Adipocyte (in vitro differentiated cells): ENCODE results near the gene OXER1.

ENCODE experiments used
- DNase-seq: peaks from one replicate; pipeline ENCODE4 v3.0.0-alpha.2; 2015; ENCODE audit warnings: low read depth
- H3K27me3 ChIP-seq: replicated peaks from 2 replicates; pipeline ENCODE4 v1.7.0; 2013; ENCODE audit warnings: mild to moderate bottlenecking, low read length, moderate library complexity; ENCODE audit not compliant: control insufficient read depth, insufficient read depth
- H3K36me3 ChIP-seq: 2 replicates; pipeline ENCODE4 v1.7.0; 2013; ENCODE audit warnings: low read length, mild to moderate bottlenecking, moderate library complexity; ENCODE audit not compliant: control insufficient read depth, insufficient read depth, severe bottlenecking
- H3K4me1 ChIP-seq: 2 replicates; pipeline ENCODE4 v1.7.0; 2013; ENCODE audit warnings: mild to moderate bottlenecking, low read length, moderate library complexity; ENCODE audit not compliant: control insufficient read depth, insufficient read depth
- H3K4me3 ChIP-seq: 2 replicates; pipeline ENCODE4 v1.7.0; 2013; ENCODE audit warnings: mild to moderate bottlenecking, low read length, moderate library complexity
- H3K9ac ChIP-seq: 2 replicates; pipeline ENCODE4 v1.7.0; 2013; ENCODE audit warnings: mild to moderate bottlenecking, low read length, moderate library complexity
- H3K9me3 ChIP-seq: 2 replicates; pipeline ENCODE4 v1.7.0; 2013; ENCODE audit warnings: mild to moderate bottlenecking, low read length, moderate library complexity; ENCODE audit not compliant: control insufficient read depth

The OXER1 gene

DNA sequence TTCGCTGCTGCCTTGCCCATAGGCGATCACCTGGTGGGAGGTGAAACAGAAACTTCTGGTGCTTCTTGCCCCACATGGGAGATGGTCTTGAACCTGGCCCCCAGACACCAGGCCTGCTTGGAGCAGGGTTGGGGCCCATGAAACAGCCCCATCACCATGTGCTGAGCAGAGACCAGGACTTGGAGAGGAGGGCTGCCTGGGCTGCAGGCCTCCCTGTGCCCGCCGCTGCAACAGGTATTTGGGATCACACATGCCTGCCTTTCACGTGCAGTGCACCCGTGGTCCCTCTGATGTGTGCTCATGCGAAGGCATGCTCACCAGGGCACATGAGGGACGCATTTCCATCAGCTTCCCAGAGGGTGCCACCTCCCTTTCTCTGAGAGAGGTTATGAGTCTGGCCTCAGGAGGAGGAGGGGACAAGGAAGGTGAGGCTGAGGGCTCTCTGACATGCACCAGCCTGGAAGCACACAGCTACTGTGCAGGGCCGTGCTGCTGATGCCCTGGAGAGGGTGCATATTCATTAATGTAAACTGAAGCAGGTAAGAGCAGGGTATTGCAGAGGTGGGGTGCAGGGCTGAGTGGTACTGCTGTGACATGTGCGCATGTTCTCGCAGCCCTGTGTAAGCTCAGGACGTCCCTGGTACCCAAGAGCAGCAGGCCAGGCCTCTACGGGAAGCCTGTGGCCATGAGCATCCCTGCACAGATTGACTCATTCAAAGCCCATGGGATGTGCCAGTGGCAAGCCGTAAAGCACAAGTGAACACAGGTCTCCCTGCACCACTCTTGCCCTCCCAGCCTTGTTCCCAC is 4.2 kb upstream of the OXER1 start:
- no peaks in the 10 kb centered on the region for H3K27me3 ChIP-seq
- no peaks in the 10 kb centered on the region for H3K9me3 ChIP-seq
- no peaks in the 10 kb centered on the region for H3K36me3 ChIP-seq
- no peak overlapping the region for H3K4me3 ChIP-seq
- H3K4me1 ChIP-seq, result no peaks in the 10 kb centered on the region
- no peak for DNase-seq
- H3K9ac ChIP-seq, result no peak overlapping the region

- Histone ChIP-seq H3K27me3 (no peaks in the 10 kb centered on the region), H3K9ac (no peak overlapping the region), H3K9me3 (no peaks in the 10 kb centered on the region), H3K36me3 (no peaks in the 10 kb centered on the region), H3K4me3 (no peak overlapping the region), H3K4me1 (no peaks in the 10 kb centered on the region)
- DNase-seq, result no peak
Measured at GRCh38 chr2:42767080-42767898, 3.4 kb upstream of the OXER1 start.

GRCh38 chr2:42765686-42766085 is 1.8 kb upstream of the OXER1 start:
- H3K9ac ChIP-seq, result no peak overlapping the region
- no peaks in the 10 kb centered on the region for H3K36me3 ChIP-seq
- no peaks in the 10 kb centered on the region for H3K9me3 ChIP-seq
- H3K4me3 ChIP-seq, result no peak overlapping the region
- no peak for DNase-seq
- no peaks in the 10 kb centered on the region for H3K27me3 ChIP-seq
- H3K4me1 ChIP-seq, result no peaks in the 10 kb centered on the region

DNA sequence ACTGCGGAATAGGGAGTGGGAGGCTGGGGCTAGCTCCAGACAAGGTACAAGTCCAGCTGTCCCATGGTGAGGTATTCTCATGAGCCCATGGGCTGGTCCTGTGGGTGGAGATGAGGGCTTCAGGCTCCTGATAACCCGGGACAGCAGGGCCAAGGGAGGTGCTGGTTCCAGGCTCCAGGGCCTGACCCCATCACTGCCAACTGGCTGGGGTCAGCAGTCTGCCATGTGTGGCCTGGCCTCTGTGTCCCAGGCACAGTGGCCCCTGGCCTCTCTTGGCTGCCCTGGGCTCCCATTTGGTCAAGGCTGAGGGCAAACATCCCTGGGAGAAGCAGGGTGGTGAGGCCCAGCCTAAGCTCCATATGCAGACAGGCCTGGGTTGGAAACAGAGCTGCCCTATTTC is 966 bp upstream of the OXER1 start:
- H3K4me3 ChIP-seq, result no peak overlapping the region
- DNase-seq, result no peak
- no peaks in the 10 kb centered on the region for H3K9me3 ChIP-seq
- H3K9ac ChIP-seq, result no peak overlapping the region
- H3K36me3 ChIP-seq, result no peaks in the 10 kb centered on the region
- no peaks in the 10 kb centered on the region for H3K27me3 ChIP-seq
- H3K4me1 ChIP-seq, result no peaks in the 10 kb centered on the region

- no peaks in the 10 kb centered on the region for H3K4me1 ChIP-seq
Measured at GRCh38 chr2:42762823-42763804, 821 bp downstream of the OXER1 start.

DNA sequence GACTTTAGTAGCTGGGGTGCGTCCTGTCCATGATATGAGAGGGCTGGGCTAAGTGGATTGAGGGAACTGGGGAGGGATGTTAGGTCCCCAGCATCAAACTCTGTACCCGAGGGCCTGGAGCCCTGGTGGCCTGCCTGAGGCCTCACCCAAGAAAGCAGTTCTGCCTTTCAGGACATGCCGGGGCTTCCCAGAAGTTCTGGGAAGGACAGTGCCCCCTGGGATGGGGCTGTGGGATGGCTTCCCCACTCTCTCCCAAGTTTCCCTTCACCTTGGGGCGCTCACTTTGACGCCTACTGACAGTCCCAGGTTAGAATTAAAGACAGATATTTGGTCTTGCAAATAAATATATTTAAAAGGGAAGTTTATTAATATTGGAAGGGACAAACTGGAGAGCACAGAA is 1.8 kb downstream of the OXER1 start:
- H3K4me1 ChIP-seq, result no peaks in the 10 kb centered on the region
- no peaks in the 10 kb centered on the region for H3K9me3 ChIP-seq
- H3K9ac ChIP-seq, result no peak overlapping the region
- H3K27me3 ChIP-seq, result no peaks in the 10 kb centered on the region
- DNase-seq, result no peak
- H3K4me3 ChIP-seq, result no peak overlapping the region
- H3K36me3 ChIP-seq, result no peaks in the 10 kb centered on the region

More at GRCh38 chr2:42762823-42763804, 821 bp downstream of the OXER1 start:
- H3K9ac ChIP-seq, result no peak overlapping the region
- no peak overlapping the region for H3K4me3 ChIP-seq
- no peaks in the 10 kb centered on the region for H3K27me3 ChIP-seq
- H3K9me3 ChIP-seq, result no peaks in the 10 kb centered on the region
- no peak for DNase-seq
- no peaks in the 10 kb centered on the region for H3K36me3 ChIP-seq

- Histone ChIP-seq H3K36me3 (no peaks in the 10 kb centered on the region), H3K4me3 (no peak overlapping the region), H3K4me1 (no peaks in the 10 kb centered on the region), H3K27me3 (no peaks in the 10 kb centered on the region), H3K9ac (no peak overlapping the region), H3K9me3 (no peaks in the 10 kb centered on the region)
- no peak for DNase-seq
Measured at GRCh38 chr2:42761554-42761953, 2.4 kb downstream of the OXER1 start.

DNA sequence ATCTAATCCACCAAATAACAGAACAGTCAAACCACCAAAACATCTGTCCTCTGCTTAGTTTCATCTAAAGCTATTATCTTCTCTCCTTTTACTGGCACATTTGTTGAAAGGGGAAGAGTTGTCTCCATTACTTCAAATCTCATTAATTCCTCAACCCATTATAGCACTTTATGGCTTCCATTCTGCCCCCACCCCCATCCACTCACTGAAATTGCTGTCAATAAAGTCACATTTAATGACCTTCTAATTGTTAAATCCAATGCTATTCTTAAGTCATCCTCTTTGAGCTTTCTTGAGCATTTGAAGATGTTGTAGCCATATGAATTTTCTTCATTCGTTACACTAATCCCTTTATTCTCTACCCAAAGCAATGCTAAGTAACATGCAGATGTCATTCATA is 5.2 kb downstream of the OXER1 start:
- H3K4me3 ChIP-seq, result no peak overlapping the region
- no peaks in the 10 kb centered on the region for H3K36me3 ChIP-seq
- no peak overlapping the region for H3K9ac ChIP-seq
- peaks cover 20% of the 10 kb centered on the region for H3K4me1 ChIP-seq
- no peak for DNase-seq
- no peaks in the 10 kb centered on the region for H3K27me3 ChIP-seq
- no peaks in the 10 kb centered on the region for H3K9me3 ChIP-seq

DNA sequence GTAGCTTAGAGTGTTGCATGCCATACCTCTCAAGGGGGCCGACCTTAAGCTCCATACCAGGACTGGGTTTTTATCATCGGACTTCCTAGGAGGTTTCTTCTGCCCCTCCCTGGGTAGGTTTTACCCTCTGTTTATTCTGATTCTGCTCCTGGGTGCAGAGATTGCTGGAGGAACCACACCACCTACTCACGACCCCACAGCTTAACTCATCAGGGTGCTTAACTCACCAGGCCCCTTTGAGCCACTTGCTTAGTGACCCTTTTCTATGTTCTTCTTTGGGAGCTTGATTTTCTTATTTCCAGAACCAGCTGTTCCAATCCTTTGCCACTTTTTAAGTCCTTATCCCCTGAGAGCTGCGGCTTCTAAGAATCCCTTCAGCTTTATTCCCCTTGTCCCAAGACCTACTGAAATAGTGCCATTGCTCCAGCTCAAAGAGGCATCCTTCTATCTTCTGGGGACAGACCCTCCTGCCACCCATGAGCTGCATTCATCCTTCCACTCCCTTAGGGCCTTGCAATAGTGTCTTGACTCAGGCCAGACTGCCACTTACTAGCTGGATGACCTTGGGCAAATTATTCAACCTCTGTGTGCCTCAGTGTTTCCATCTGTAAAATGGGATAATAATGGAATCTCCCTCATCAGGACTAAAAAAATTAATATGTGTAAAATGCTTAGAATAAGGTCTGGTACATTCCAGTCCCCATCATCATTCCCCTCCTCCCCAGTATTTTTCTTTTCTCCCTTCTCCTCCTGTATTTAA is 5.8 kb downstream of the OXER1 start:
- peaks cover 22% of the 10 kb centered on the region for H3K4me1 ChIP-seq
- no peaks in the 10 kb centered on the region for H3K27me3 ChIP-seq

GRCh38 chr2:42756966-42757513 is 6.9 kb downstream of the OXER1 start:
- H3K4me1 ChIP-seq, result peaks cover 22% of the 10 kb centered on the region
- no peak for DNase-seq
- no peak overlapping the region for H3K4me3 ChIP-seq
- H3K9ac ChIP-seq, result no peak overlapping the region
- H3K9me3 ChIP-seq, result no peaks in the 10 kb centered on the region
- H3K36me3 ChIP-seq, result no peaks in the 10 kb centered on the region
- no peaks in the 10 kb centered on the region for H3K27me3 ChIP-seq

More for the DNA sequence above, 5.8 kb downstream of the OXER1 start:
- no peak overlapping the region for H3K9ac ChIP-seq
- DNase-seq, result no peak
- no peaks in the 10 kb centered on the region for H3K36me3 ChIP-seq
- H3K9me3 ChIP-seq, result no peaks in the 10 kb centered on the region
- no peak overlapping the region for H3K4me3 ChIP-seq
